Fibroblast of villous mesenchyme (primary cell): ENCODE results near the gene ADGRB2. TPM values are rescaled to one million over a fixed set of nuclear protein-coding genes. Genes with fewer than 3 reads are reported as not detected.

Source experiments
- DNase-seq: peaks from one replicate; pipeline ENCODE4 v3.0.0-alpha.2; 2010; ENCODE audit warnings: low read depth
- H3K4me3 ChIP-seq: 2 replicates; pipeline ENCODE4 v1.5.1; 2011; ENCODE audit warnings: low read depth, mild to moderate bottlenecking, low read length
- CTCF ChIP-seq: IDR thresholded peaks from 2 replicates; pipeline ENCODE4 v1.5.1; 2012; ENCODE audit warnings: low read depth, mild to moderate bottlenecking, low read length; ENCODE audit not compliant: insufficient read depth
- total RNA-seq: library from RNA; depleted of rRNA; stranded (reverse); fragments of >200 nt; gene quantifications from 2 replicates; pipeline ENCODE4 v1.2.3, GENCODE V29; 2012

The ADGRB2 gene
- total RNA-seq, 1 donor = 14.2 TPM

GRCh38 chr1:31783846-31784245 lies 19.7 kb upstream of the ADGRB2 start:
- DNase-seq = no peak

GRCh38 chr1:31782421-31783410 lies 18.6 kb upstream of the ADGRB2 start:
- H3K4me3 ChIP-seq = no peak overlapping the region
- TF ChIP-seq CTCF = no peak
- DNase-seq = no peak

More at GRCh38 chr1:31783846-31784245, 19.7 kb upstream of the ADGRB2 start:
- no peak for TF ChIP-seq CTCF
- no peak overlapping the region for H3K4me3 ChIP-seq

- DNase-seq = no peak
- H3K4me3 ChIP-seq = no peak overlapping the region
- TF ChIP-seq CTCF = no peak
Observed at GRCh38 chr1:31781756-31782371, 17.7 kb upstream of the ADGRB2 start.

GRCh38 chr1:31781138-31781755 lies 17.1 kb upstream of the ADGRB2 start:
- no peak overlapping the region for H3K4me3 ChIP-seq
- TF ChIP-seq CTCF = no peak
- DNase-seq = no peak

- TF ChIP-seq CTCF = no peak
- DNase-seq = no peak
- H3K4me3 ChIP-seq = no peak overlapping the region
Observed at GRCh38 chr1:31780632-31781031, 16.5 kb upstream of the ADGRB2 start.

GRCh38 chr1:31779687-31780086 lies 15.5 kb upstream of the ADGRB2 start:
- H3K4me3 ChIP-seq = no peak overlapping the region
- no peak for DNase-seq
- no peak for TF ChIP-seq CTCF
